Measurements from ENCODE around the gene RGS11. TPM values are rescaled to one million over a fixed set of nuclear protein-coding genes. Genes with fewer than 3 reads are reported as not detected.

RGS11 gene
- polyA plus RNA-seq, 10 donors: 0.64 to 2.7 (median 1.8) TPM

DNA sequence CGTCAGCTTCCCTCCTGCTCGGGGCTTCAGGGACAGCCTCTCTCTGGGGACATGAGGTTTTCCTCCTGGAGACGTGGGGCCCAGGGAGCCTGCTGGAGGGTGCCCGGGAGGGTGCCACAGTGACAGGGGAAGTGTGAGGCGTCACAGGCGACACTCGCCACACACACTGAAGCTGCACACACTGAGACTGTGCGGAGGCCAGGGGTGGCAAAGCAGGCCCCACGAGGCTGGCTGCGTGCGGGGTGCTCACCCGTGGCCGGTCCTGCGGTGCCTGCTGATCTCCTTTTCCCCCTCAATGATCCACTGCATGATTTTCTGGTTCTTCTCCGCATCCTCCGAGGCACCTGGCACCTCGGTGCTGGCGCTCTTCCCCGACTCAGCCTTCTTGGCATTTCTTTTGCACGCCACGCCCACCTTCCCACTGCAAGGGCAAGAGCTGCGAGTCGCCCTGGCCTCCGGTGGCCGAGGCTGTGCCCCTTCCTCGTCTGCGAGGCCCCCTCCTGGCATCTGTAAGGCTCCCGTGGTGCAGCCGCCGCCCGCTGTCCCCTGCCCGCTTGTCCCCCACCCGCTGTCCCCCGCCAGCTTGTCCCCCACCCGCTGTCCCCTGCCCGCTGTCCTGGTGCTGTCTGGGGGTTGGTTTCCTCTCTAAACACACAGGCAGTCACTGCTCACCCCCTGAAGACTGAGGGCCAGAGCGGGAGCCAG, 21.2 kb upstream of the RGS11 start:
- DNase-seq: no peak

DNA sequence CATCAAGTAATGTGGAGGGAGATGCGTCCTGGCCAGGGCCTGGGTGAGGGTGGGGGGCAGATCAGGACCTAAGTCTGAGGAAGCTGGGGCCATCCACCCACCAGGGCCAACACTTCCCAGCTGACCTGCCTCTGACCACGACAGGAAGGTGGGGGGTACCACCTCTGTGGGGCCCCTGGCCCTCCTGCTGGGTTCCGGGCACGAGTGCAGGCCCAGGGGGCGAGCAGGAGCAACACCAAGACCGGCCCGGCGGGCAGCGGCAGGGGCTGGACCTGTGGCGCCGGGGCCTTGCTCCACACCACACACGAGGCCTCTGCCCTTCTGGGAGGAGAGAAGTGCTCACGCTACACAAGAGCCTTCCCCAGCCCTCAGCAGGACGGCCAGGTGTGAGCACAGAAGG, 20.5 kb upstream of the RGS11 start:
- no peak for DNase-seq

DNA sequence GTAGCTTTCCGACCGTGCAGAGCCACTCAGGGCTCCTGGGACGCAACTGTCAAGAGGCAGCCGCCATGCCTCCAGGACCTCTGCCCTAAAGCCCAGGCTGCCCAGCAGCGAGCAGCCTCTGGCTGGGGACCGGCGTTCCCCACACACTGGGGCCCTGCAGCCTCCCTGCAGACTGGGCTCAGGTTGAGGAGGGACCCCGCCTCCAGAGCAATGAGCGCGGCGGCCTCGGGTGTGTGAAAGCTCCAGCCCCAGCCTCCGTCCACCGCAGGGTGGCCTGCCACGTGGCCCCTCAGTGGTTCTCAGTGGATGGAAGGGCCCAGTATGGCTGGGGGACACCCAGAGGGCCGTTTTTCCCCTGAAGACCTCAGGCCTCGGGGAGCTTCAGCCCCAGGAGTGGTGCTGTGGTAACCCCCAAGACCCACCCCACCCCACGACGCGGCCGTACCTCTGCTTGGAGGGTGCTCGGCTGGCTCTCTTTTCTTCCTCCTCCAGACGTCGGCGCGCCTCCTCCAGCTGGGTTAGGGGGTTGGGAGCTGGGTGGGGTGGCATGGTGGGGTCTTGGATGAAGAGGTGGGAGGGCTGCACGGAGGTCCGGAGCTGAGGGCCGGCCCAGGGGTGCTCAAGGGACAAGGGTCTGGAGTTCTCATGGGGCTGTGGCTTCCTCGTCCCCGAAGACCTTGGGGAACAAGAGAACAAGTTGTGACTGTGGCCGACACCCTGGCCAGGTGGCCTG, 17.5 kb upstream of the RGS11 start:
- DNase-seq: no peak

DNA sequence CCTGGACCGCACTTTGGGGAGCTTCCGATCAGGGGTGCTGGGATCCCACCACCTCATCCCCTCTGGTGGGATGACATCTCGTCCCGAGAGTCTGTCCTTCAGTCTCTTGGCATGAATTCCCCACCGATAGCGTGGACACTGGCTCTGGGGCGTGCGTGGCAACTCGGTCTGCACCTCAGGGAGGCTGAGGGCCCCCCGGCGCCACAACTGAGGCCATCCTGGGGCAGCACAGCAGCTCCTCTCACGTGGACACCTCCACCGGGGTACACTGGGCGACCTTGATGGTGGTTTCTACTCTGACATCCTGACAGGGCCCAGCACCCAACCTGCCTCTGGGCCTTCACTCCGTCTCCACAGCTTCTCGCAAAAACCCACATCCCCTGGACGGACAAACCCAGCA, 15.8 kb upstream of the RGS11 start:
- no peak for DNase-seq

DNA sequence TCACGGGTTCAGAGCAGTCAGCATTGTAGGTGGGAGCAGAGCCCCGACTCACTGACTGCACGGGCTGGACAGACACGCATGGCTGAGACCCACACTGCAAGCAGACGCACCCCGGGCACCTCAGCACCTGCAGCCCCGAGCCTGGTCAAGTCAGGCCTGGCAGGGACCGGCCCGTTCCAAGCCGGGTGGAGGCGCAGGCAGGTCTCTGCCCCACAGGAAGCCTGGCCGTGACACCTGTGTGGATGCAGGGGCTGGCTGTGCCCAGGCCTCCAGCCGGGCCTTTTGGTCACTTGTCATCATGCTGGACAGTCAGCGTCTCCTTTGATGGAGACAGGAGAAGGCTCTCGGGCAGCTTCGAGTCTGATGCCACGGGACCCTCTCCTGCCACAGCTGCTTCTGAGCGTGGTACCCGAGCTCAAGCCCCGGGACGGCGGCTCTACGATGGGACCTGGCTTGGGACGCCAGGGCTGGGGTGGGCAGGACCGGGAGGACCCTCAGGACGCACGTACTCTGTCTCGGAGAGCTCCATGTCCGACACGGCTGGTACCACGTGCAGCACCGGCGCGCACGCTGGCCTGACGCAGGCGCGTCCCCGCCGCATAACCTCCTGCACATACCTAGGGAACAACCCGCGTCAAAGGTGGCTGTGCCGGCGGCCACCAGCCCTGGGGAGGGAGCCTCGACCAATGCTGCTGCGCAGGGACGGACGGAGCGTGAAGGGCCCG, 15.1 kb upstream of the RGS11 start:
- no peak for DNase-seq

DNA sequence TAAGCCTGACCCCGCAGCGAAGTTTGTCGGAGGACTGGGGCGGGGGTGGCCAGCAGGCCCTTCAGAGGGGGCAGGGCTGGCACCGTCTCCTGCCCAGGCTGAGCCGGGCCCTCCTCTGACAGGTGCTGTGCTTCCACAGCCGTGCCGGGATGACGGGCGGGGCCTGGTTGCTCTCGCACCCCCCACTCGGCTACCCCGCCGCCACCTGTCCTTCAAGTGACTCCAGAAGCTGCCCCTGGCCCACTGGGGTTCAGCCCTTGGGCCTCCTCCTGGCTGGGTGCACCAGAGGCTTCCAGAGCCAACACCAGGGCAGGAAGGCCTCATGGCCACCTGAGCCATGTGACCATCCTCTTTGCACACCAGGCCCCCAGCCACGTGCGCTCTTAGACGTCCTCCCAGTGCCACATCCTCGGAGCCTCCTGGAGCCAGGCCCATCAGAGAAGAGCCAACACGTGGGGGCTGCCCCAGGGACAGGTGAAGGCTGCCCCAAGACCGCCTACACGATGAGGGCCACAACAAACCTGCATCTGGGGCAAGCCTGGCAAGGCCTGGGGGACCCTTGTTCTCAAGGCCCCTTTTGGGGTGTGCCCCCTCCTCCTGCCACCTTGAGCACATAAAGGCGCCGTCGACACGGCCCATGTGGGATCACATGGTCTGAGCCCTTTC, 14.4 kb upstream of the RGS11 start:
- no peak for DNase-seq

DNA sequence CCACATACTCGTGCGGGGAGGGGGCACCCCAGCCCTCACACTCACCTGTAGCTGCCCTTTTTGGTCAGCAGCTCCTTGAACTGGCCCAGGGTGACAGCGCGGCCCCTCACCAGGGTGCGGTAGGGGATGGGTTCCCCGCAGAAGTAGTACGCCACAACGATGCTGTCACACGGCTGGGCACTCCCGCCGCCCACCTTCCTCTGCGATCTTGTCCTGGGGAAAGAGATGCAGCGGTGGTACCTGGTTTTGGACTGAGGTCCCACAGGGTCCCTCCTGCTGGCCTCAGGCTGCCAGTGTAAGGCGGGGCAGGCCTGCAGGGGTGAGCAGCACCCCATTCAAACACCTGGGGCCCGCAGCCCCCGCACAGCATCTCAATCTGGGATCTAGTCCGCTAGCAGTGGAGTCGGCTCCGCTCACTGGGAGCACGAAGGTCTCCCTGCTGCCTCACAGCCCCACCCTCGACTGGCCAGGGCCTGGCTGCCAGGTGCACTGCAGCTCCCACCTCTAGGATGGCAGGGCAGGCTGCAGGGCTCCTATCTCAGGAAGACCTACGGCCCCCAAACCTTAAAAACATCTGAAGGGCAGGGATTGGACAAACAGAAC, 13.8 kb upstream of the RGS11 start:
- DNase-seq: no peak

DNA sequence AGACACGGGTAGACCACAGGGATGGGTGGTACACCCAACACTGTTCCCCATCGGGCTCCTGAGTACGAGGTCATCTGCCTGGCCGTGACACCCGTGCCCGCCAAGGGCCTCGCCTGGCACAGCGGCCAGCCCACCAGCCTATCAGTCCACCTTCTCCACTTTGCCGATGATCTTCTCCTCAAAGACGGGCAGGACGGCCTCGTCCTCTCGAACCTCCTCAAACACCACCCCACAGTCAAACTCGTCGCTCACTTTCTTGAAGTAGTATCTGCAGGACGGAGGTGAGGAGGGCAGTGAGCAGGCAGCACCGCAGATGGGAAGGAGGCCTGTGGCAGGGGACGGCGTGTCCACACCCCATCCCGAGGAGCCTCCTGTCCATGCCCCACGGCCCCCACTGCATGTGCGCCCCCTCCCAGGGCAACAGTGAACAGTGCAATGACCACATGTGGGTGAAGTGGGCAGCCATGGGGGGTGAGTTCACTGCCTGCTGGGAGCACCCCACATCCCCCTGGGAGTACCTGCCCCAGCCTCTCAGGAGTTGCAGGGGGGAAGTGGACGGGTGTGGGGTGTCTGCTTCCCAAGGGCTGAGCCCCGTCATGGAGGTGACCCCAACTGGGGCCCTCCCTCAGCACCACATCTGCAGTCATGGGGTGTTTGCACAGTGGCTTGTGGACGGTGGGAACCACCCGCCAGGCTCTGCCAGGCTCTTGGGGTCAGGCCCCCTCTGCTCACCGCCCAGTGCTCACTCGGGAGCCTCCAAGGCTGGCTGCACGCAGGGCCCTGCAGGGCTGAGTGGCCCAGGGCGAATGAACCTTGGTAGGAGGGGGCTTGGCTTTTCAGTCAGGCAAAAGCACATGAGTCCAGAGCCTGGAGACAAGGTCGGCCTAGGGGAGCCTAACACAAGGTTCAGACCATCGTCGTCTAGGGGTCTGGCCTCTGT, 12.5 kb upstream of the RGS11 start:
- DNase-seq: no peak

DNA sequence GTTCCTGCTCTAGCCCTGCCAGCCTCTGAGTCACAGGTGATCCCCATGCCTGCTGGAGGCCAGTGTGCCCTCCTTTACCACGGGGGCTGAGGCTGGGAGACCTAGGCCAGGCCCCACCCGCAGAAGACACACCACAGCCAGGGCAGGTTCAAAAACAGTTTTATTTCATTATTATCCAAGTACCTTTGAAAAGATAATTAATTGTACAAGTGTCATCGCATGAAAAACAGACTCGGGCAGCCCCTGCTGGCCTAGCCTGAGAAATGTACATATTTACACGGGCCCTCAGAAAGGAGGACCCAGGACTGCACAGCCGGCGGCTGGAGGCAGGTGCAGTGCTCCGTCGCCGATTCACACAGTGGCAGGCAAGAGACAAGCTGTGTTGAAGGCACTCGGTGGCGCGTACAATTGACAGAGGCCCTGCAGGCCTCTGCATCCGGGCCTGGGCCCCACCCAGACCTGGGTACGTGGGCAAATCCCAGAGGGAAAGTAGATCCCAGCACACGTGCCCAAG, 11.6 kb upstream of the RGS11 start:
- DNase-seq: no peak

DNA sequence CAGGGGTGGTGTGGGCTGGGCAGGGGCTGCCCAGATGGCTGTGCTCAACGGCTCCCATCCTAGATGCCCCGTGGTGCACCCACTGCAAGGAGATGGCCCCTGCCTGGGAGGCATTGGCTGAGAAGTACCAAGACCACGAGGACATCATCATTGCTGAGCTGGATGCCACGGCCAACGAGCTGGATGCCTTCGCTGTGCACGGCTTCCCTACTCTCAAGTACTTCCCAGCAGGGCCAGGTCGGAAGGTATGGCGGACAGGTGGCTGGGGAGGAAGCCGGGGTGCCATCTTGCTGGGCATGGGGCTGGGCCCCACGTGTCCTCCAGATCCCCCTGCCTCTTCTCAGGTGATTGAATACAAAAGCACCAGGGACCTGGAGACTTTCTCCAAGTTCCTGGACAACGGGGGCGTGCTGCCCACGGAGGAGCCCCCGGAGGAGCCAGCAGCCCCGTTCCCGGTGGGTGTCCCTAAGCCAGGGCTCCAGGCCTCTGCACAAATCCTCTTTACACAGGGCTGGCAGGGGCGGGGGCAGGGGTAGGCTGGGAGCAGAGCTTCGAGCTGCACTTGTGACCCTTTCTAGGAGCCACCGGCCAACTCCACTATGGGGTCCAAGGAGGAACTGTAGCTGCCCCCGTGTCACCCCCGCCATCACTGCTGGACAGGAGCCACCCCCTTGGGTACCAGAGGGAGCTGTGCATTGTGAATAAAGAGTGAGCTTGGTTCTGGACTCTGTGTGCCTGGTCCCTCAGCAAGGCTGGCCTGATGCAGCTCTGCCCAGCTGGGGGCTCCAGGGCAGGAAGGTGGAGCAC, 10.9 kb upstream of the RGS11 start:
- no peak for DNase-seq

DNA sequence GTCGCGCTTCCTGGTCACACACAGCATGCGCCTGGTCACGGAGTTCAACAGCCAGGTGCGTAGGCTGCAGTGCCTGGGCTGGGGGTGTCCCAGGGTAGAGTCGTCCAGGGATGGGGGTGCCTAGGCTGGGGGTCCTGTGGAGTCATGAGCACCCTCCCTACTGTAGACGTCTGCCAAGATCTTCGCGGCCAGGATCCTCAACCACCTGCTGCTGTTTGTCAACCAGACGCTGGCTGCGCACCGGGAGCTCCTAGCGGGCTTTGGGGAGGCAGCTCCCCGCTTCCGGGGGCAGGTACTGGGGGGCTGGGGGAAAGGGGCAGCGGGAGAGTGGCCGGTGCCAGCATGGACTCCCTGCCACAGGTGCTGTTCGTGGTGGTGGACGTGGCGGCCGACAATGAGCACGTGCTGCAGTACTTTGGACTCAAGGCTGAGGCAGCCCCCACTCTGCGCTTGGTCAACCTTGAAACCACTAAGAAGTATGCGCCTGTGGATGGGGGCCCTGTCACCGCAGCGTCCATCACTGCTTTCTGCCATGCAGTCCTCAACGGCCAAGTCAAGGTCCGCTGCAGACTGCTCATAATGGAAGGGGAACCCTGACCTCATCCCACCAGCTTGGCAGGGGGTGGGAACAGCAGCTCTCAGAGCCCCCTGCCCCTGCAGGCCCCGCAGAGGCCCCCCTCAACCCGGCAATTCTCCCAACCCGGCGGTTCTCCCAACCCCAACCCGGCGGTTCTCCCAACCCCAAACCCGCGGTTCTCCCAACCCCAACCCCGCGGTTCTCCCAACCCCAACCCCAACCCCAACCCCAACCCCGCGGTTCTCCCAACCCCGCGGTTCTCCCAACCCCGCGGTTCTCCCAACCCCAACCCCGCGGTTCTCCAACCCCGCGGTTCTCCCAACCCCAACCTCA, 9.7 kb upstream of the RGS11 start:
- DNase-seq: no peak

DNA sequence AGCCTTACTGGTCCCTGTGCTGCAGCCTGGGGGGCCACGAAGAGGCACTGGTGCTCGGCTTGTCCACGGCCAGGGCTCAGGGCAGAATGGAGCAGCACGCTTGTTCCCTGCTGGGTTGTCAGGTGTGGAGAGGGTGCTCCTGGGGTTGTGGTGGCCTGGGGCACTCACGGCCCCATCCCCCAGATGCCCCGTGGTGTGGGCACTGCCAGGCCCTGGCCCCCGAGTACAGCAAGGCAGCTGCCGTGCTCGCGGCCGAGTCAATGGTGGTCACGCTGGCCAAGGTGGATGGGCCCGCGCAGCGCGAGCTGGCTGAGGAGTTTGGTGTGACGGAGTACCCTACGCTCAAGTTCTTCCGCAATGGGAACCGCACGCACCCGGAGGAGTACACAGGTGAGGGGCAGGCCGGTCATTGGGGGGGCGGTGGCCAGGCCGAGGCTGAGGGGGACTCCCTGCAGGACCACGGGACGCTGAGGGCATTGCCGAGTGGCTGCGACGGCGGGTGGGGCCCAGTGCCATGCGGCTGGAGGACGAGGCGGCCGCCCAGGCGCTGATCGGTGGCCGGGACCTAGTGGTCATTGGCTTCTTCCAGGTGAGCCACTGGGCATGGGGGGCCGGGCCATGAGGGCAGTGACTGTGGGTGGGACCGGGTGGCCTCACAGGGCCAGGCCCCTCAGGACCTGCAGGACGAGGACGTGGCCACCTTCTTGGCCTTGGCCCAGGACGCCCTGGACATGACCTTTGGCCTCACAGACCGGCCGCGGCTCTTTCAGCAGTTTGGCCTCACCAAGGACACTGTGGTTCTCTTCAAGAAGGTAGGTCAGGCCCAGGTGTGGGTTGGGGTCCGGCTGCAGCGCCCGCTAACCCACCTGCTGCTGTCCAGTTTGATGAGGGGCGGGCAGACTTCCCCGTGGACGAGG, 8.7 kb upstream of the RGS11 start:
- DNase-seq: no peak

DNA sequence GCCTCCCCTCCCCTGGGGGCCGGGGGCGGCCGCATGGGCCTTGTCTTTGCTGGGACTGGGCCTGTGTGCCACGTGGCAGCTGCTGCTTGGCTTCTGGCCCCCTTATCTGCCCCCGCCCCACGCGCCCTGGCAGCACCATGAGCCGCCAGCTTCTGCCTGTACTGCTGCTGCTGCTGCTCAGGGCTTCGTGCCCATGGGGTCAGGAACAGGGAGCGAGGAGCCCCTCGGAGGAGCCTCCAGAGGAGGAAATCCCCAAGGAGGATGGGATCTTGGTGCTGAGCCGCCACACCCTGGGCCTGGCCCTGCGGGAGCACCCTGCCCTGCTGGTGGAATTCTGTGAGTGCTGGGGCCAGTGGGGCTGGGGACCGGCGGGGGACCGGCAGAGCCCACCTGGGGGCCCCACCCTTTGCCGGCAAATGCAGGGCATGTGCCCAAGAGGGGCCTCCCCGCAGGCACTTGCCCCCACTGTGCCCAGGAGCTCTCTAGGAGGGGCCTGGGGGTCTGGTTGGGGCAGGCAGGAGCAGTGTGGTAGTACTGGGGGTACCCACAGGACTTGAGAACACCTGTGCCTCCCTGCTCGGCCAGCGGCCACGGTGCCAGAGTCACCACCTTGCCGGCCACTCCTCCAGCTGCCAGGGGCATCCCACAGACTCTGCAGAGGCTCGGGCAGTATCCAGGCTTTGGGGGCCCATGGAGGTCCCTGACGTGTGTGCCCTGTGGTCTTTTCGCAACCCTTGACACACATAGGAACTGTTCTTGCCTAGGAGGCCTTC, 7.5 kb upstream of the RGS11 start, which contains the start of gene PDIA2:
Gene PDIA2 (plus strand): TSS at position 132 of the 773 bp plus-strand sequence. CDS start 6 bp downstream, at position 138.
- no peak for DNase-seq

DNA sequence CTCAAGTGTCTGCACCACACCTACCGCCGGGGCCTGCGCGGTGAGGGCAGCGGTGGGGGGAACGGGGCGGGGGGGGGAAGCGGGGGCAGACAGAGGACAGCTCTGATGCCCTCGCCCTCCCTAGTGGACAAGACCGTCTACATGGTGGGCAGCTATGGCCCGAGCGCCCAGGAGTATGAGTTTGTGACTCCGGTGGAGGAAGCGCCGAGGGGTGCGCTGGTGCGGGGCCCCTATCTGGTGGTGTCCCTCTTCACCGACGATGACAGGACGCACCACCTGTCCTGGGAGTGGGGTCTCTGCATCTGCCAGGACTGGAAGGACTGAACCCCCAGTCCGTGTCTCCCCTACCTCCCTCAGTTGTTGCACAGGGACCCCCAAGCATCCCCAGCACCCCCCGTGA, 6.7 kb upstream of the RGS11 start:
- DNase-seq: no peak

DNA sequence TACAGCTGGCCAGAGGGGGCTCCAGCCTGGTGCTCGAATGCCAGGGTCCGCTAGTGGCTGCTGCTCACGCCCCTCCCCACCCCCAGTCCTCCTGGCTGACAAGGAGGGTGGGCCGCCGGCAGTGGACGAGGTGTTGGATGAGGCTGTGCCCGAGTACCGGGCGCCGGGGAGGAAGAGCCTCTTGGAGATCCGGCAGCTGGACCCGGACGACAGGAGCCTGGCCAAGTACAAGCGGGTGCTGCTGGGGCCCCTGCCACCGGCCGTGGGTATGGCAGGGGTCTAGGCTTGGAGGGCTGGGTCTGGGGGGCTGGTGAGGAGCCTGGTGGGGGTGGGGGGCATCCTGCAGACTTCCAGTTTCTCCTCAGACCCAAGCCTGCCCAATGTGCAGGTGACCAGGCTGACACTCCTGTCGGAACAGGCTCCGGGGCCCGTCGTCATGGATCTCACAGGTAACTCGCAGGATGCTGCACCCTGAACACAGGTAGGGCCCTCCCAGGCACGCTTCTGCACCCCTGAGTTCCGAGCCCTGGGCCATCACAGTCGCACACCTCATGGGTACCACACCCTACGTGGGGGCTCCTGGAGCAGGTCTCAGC, 6.0 kb upstream of the RGS11 start:
- DNase-seq: no peak
